HepG2 (cell line): ENCODE results near the gene SPATA13. TPM values are rescaled to one million over a fixed set of nuclear protein-coding genes. Genes with fewer than 3 reads are reported as not detected.

Experiments
- ATAC-seq: fragments of 200-7000 bp; cut with Tn5 transposase; 3 replicates; pipeline ENCODE4 v1.9.1; 2020; ENCODE audit warnings: mild to moderate bottlenecking, moderate library complexity
- BruUV-seq: library from RNA; stranded (reverse); fragments of 400-500 nt; replicated peaks from 2 replicates; lab custom pipeline; 2021; lab: Mats Ljungman, UMichigan
- CTCF ChIA-PET: fragments of 300-600 bp; formaldehyde crosslinking; extraction: SDS; loops from one replicate; lab custom pipeline; 2021; ENCODE audit warnings: low total read pairs, inconsistent platforms, low intra/inter-chr PET ratio; lab: Yijun Ruan, JAX
- POLR2A ChIA-PET: fragments of 350-600 bp; sonication (Branson Sonifier 250); formaldehyde crosslinking; loops from one replicate; lab custom pipeline; 2020; ENCODE audit warnings: antibody characterized with exemption, inconsistent platforms; lab: Yijun Ruan, JAX
- DNase-seq: peaks from one replicate; pipeline ENCODE4 v3.0.0-alpha.2; 2015; ENCODE audit warnings: low spot score
- FAIRE-seq: peaks from 3 replicates; lab custom pipeline; 2011; peaks lifted over from hg19 to GRCh38; lab: Jason Lieb, UNC
- H2AFZ ChIP-seq: one replicate; pipeline ENCODE4 v1.6.1; 2011; ENCODE audit warnings: low read length, inconsistent platforms
- H3K27ac ChIP-seq: fragments of 300-600 bp; 3 replicates; pipeline ENCODE4 v1.8.0; 2011; ENCODE audit warnings: mixed run types, mild to moderate bottlenecking, mixed read lengths, low read length, inconsistent platforms; ENCODE audit not compliant: insufficient read depth; ENCODE audit errors: extremely low read length
- H3K27me3 ChIP-seq, 2 experiments: fragments of 200-600 bp in 1 of 2; 2 replicates in 1 of 2; 3 replicates in 1 of 2; pipeline versions ENCODE4 v1.6.0 to v1.8.0; 2011; ENCODE audit warnings: low read length in 2 of 2, mild to moderate bottlenecking in 2 of 2, moderate library complexity in 2 of 2, inconsistent platforms in 1 of 2; ENCODE audit not compliant: insufficient read depth in 2 of 2, control insufficient read depth in 1 of 2
- H3K36me3 ChIP-seq, 2 experiments: fragments of 200-600 bp in 1 of 2; replicated peaks in 1 of 2; 2 replicates in 1 of 2; 3 replicates in 1 of 2; pipeline versions ENCODE4 v1.5.1 to v1.8.0; 2011; ENCODE audit warnings: low read length in 2 of 2, inconsistent platforms in 1 of 2; ENCODE audit not compliant: insufficient read depth in 2 of 2, control insufficient read depth in 1 of 2
- H3K4me1 ChIP-seq: 2 replicates; pipeline ENCODE4 v1.5.1; 2012; ENCODE audit warnings: low read length, inconsistent platforms; ENCODE audit not compliant: insufficient read depth
- H3K4me2 ChIP-seq: 2 replicates; pipeline ENCODE4 v1.6.0; 2011; ENCODE audit warnings: low read depth, low read length, inconsistent platforms
- H3K4me3 ChIP-seq, 3 experiments: fragments of 200-600 bp in 1 of 3; sonication (generic), shearing (Covaris generic) in 1 of 3; replicated peaks in 1 of 3; 2 replicates each; pipeline ENCODE4 v1.5.1; 2011 to 2016; ENCODE audit warnings: low read length in 3 of 3, inconsistent platforms in 2 of 3, low read depth in 2 of 3, mild to moderate bottlenecking in 2 of 3, control low read depth in 1 of 3, mixed read lengths in 1 of 3; ENCODE audit not compliant: insufficient read depth in 1 of 3
- H3K79me2 ChIP-seq: one replicate; pipeline ENCODE4 v1.6.1; 2011; ENCODE audit warnings: low read length, inconsistent platforms; ENCODE audit not compliant: insufficient read depth
- H3K9ac ChIP-seq: 2 replicates; pipeline ENCODE4 v1.6.0; 2011; ENCODE audit warnings: mild to moderate bottlenecking, low read depth, low read length, inconsistent platforms; ENCODE audit not compliant: insufficient read depth
- H3K9me3 ChIP-seq: 2 replicates; pipeline ENCODE4 v1.5.1; 2012; ENCODE audit warnings: mild to moderate bottlenecking, low read length
- H4K20me1 ChIP-seq: 2 replicates; pipeline ENCODE4 v1.6.0; 2011; ENCODE audit warnings: inconsistent platforms, mild to moderate bottlenecking, low read length, moderate library complexity; ENCODE audit not compliant: insufficient read depth
- ATF7 ChIP-seq, 2 experiments: fragments of 450-650 bp in 1 of 2; sonication (generic) in 1 of 2; formaldehyde crosslinking in 1 of 2; IDR thresholded peaks; 2 replicates each; pipeline versions ENCODE4 v1.4.0 to v1.6.1; 2016 to 2020; ENCODE audit warnings: antibody characterized with exemption in 1 of 2, mild to moderate bottlenecking in 1 of 2, missing genetic modification reagents in 1 of 2
- ATF7-NPFF ChIP-seq: sonication (generic); formaldehyde crosslinking; IDR thresholded peaks from 2 replicates; pipeline ENCODE4 v1.8.1; 2023; ENCODE audit warnings: mild to moderate bottlenecking, low read depth, missing genetic modification reagents, moderate library complexity
- CEBPB ChIP-seq: IDR thresholded peaks from 2 replicates; pipeline ENCODE4 v1.6.1; 2011; ENCODE audit warnings: low read depth, low read length, improper control_type of control experiment, borderline replicate concordance
- ELF1 ChIP-seq: sonication (generic); formaldehyde crosslinking; IDR thresholded peaks from 2 replicates; pipeline ENCODE4 v1.4.0; 2020; ENCODE audit warnings: missing genetic modification reagents
- IKZF1 ChIP-seq: fragments of 450-650 bp; IDR thresholded peaks from 2 replicates; pipeline ENCODE4 v1.7.1; 2016
- LRRFIP1 ChIP-seq: sonication (generic); formaldehyde crosslinking; conservative IDR thresholded peaks from 2 replicates; pipeline ENCODE4 v1.4.0; 2020; ENCODE audit warnings: missing genetic modification reagents
- MED13 ChIP-seq: sonication (generic); formaldehyde crosslinking; IDR thresholded peaks from 2 replicates; pipeline ENCODE4 v1.5.0; 2020; ENCODE audit warnings: missing genetic modification reagents
- MIER3 ChIP-seq: IDR thresholded peaks from 2 replicates; pipeline ENCODE4 v1.6.1; 2016; ENCODE audit warnings: missing compliant biosample characterization, borderline replicate concordance
- PHF8 ChIP-seq: sonication (generic); formaldehyde crosslinking; IDR thresholded peaks from 2 replicates; pipeline ENCODE4 v1.5.0; 2020; ENCODE audit warnings: missing genetic modification reagents
- RORA ChIP-seq: sonication (generic); formaldehyde crosslinking; IDR thresholded peaks from 2 replicates; pipeline ENCODE4 v1.5.0; 2020; ENCODE audit warnings: mild to moderate bottlenecking, missing genetic modification reagents, moderate library complexity
- SMARCC2 ChIP-seq: fragments of 450-650 bp; IDR thresholded peaks from 2 replicates; pipeline ENCODE4 v1.6.1; 2017; ENCODE audit warnings: antibody characterized with exemption, mild to moderate bottlenecking
- ZNF367 ChIP-seq: sonication (generic); formaldehyde crosslinking; IDR thresholded peaks from 2 replicates; pipeline ENCODE4 v1.4.0; 2020; ENCODE audit warnings: missing genetic modification reagents, borderline replicate concordance
- ZNF652 ChIP-seq: IDR thresholded peaks from 2 replicates; pipeline ENCODE4 v1.6.1; 2016; ENCODE audit warnings: low read depth, borderline replicate concordance
- WGBS: methylation state at CpG from one replicate; pipeline ENCODE4 v1.1.6; 2017; ENCODE audit warnings: low lambda C conversion rate; 5-methylcytosine and 5-hydroxymethylcytosine counted together
- in situ Hi-C: cut with HindIII; loops from 2 replicates; pipeline ENCODE4 v1.10.0; 2017; ENCODE audit warnings: low pct_unique_long_range_greater_than_20kb; ENCODE audit not compliant: extremely low pct_ligation_motif_present
- intact Hi-C: fragments of 100-400 bp; cut with micrococcal nuclease; formaldehyde crosslinking; loops from one replicate; pipeline ENCODE4 v1.10.0; 2022; ENCODE audit not compliant: unreplicated experiment
- polyA plus RNA-seq, 8 experiments: library from polyadenylated mRNA; depleted of rRNA in 3 of 8; stranded (reverse) in 7 of 8; unstranded in 1 of 8; fragments of >200 nt; fragmentation: Illumina TruSeq in 4 of 8; extraction: Trizol in 4 of 8; gene quantifications; 2 replicates each; pipeline versions ENCODE4 v1.2.1 to v1.2.3, GENCODE V29; 2011 to 2016; ENCODE audit warnings: low read depth in 4 of 8, missing spikeins in 1 of 8, mixed read lengths in 1 of 8; ENCODE audit not compliant: insufficient read depth in 1 of 8
- total RNA-seq, 5 experiments: library from RNA; depleted of rRNA; stranded (reverse); fragments of >200 nt; fragmentation: Illumina TruSeq; extraction: Trizol; gene quantifications; 2 replicates each; pipeline ENCODE4 v1.2.3, GENCODE V29; 2016; ENCODE audit warnings: low read depth in 1 of 5
- TF ChIP-seq, protein P1 (sequence below): sonication (generic); formaldehyde crosslinking; IDR thresholded peaks from 2 replicates; pipeline ENCODE4 v1.5.0; 2020; ENCODE audit warnings: mild to moderate bottlenecking, missing genetic modification reagents, borderline replicate concordance

SPATA13 gene
- total and polyA plus RNA-seq, 2 of the 13 experiments (the other 11 are each of a cell fraction or from before 2014, with no cell fraction given): 11.3 to 14.2 TPM

DNA sequence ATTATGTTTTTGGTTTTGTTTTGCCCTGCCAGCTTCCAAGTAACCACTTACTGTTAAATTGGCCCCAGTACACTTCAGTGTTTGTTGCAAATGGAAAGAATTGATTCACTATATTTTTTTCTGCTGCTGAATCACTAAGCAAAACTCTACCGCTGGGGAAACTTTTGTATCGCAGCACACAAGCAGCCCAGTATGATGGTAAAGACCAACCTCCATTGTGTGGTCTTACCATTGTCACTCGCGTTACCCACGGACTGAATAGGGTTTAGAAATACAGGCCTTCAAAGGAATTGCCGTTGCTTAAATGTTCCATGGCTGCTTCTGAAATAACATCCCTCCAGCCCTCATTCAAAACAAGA lies 7.9 kb downstream of the SPATA13 start:
- no peak for DNase-seq
- no peak overlapping the region for H3K4me2 ChIP-seq
- H3K4me3 ChIP-seq: no peak overlapping the region
- FAIRE-seq: no peak
- H3K9me3 ChIP-seq: no peaks in the 10 kb centered on the region
- intact Hi-C loops (no loop called here), in situ Hi-C loops (no loop called here)
- no peak overlapping the region for H3K9ac ChIP-seq
- H3K27ac ChIP-seq: no peak overlapping the region
- no peak for ATAC-seq
- TF ChIP-seq ATF7-NPFF (no peak), RORA (CRISPR knock-in tag) (no peak), CEBPB (no peak), LRRFIP1 (no peak), ELF1 (CRISPR knock-in tag) (no peak), IKZF1 (no peak), MED13 (CRISPR knock-in tag) (no peak), MIER3 (CRISPR knock-in tag) (no peak), ZNF652 (CRISPR knock-in tag) (no peak), ZNF367 (no peak), ATF7 (IDR thresholded peaks at IDR 0.05) (no peak), ATF7 (CRISPR knock-in tag; IDR thresholded peaks at IDR 0.05) (no peak), SMARCC2 (no peak), PHF8 (no peak)
- TF ChIP-seq, protein P1, sequence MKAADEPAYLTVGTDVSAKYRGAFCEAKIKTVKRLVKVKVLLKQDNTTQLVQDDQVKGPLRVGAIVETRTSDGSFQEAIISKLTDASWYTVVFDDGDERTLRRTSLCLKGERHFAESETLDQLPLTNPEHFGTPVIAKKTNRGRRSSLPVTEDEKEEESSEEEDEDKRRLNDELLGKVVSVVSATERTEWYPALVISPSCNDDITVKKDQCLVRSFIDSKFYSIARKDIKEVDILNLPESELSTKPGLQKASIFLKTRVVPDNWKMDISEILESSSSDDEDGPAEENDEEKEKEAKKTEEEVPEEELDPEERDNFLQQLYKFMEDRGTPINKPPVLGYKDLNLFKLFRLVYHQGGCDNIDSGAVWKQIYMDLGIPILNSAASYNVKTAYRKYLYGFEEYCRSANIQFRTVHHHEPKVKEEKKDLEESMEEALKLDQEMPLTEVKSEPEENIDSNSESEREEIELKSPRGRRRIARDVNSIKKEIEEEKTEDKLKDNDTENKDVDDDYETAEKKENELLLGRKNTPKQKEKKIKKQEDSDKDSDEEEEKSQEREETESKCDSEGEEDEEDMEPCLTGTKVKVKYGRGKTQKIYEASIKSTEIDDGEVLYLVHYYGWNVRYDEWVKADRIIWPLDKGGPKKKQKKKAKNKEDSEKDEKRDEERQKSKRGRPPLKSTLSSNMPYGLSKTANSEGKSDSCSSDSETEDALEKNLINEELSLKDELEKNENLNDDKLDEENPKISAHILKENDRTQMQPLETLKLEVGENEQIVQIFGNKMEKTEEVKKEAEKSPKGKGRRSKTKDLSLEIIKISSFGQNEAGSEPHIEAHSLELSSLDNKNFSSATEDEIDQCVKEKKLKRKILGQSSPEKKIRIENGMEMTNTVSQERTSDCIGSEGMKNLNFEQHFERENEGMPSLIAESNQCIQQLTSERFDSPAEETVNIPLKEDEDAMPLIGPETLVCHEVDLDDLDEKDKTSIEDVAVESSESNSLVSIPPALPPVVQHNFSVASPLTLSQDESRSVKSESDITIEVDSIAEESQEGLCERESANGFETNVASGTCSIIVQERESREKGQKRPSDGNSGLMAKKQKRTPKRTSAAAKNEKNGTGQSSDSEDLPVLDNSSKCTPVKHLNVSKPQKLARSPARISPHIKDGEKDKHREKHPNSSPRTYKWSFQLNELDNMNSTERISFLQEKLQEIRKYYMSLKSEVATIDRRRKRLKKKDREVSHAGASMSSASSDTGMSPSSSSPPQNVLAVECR (CRISPR knock-in tag): no peak
- WGBS: 86% methylated on average over 6 of the region's 6 CpGs
- peaks cover 23% of the 10 kb centered on the region; the same call in 1 of the 2 replicates for H4K20me1 ChIP-seq
- H3K27me3 ChIP-seq: no peaks in the 10 kb centered on the region
- H3K4me1 ChIP-seq: peaks cover 11% of the 10 kb centered on the region
- BruUV-seq: no TSS peak
- H2AFZ ChIP-seq: no peak overlapping the region
- peaks cover 20 to 51% of the 10 kb centered on the region in 2 experiments for H3K36me3 ChIP-seq
- peaks cover 66% of the 10 kb centered on the region for H3K79me2 ChIP-seq
- ChIA-PET CTCF (no interaction called here), POLR2A (no interaction called here)
